Peyer's patch (tissue), 4 donors: ENCODE results near the gene ARPC5. TPM values are rescaled to one million over a fixed set of nuclear protein-coding genes. Genes with fewer than 3 reads are reported as not detected.

Experiments
- DNase-seq, 3 donors: peaks; one replicate each; pipeline ENCODE4 v3.0.0-alpha.2; 2017 to 2019
- H3K27ac ChIP-seq, 4 donors: fragments of 200-600 bp; sonication (generic); one replicate each; pipeline ENCODE4 v1.5.1; 2016 to 2019
- H3K27me3 ChIP-seq, 2 donors: fragments of 200-600 bp; sonication (generic); one replicate each; pipeline ENCODE4 v1.5.1; 2019
- H3K36me3 ChIP-seq, 3 donors: fragments of 200-600 bp; sonication (generic); one replicate each; pipeline ENCODE4 v1.5.1; 2016 to 2019
- H3K4me1 ChIP-seq, 4 donors: fragments of 200-600 bp; sonication (generic); one replicate each; pipeline ENCODE4 v1.5.1; 2016 to 2019
- H3K4me3 ChIP-seq, 4 donors: fragments of 200-600 bp; sonication (generic); 1 replicate in 3 of 4; 2 replicates in 1 of 4; pipeline ENCODE4 v1.5.1; 2016 to 2019; ENCODE audit warnings: mild to moderate bottlenecking in 1 of 4
- H3K9me3 ChIP-seq, 4 donors: fragments of 200-600 bp; sonication (generic); one replicate each; pipeline ENCODE4 v1.5.1; 2016 to 2019; ENCODE audit warnings: mild to moderate bottlenecking in 1 of 4
- POLR2A ChIP-seq, 2 donors: fragments of 450-650 bp; IDR thresholded peaks; one replicate each; pipeline ENCODE4 v1.5.1; 2017; ENCODE audit warnings: antibody characterized with exemption in 2 of 2, mild to moderate bottlenecking in 2 of 2, moderate library complexity in 2 of 2
- total RNA-seq, 4 donors: library from RNA; depleted of rRNA; stranded (reverse); fragments of >200 nt; gene quantifications; one replicate each; pipeline ENCODE4 v1.1.0, GENCODE V29; 2016
- TF ChIP-seq, protein P1 (sequence below), 6 experiments: fragments of 450-650 bp in 4 of 6; fragments of 200-600 bp in 2 of 6; sonication (generic) in 1 of 6; IDR thresholded peaks; one replicate each; pipeline ENCODE4 v1.5.1; 2017 to 2019; ENCODE audit warnings: antibody characterized with exemption in 6 of 6, mild to moderate bottlenecking in 3 of 6, moderate library complexity in 1 of 6

ARPC5 gene
- total RNA-seq, 4 donors from 2014 or later, result 57.9 to 86.7 (median 67.9) TPM

GRCh38 chr1:183636334-183636682 is 725 bp upstream of the ARPC5 start:
- no peaks in the 10 kb centered on the region for H3K27me3 ChIP-seq
- H3K36me3 ChIP-seq, result peaks cover 0 to 3% (median 0%) of the 10 kb centered on the region in 3 donors
- peaks cover 0 to 35% (median 0%) of the 10 kb centered on the region in 4 donors for H3K4me1 ChIP-seq
- DNase-seq, result peak in 1 of 3 donors; percentile 79
- H3K4me3 ChIP-seq, result peak overlapping the region; percentile 76 to 96 (median 85)
- H3K27ac ChIP-seq, result peak overlapping the region; percentile 87 to 98 (median 93)
- TF ChIP-seq, protein P1, sequence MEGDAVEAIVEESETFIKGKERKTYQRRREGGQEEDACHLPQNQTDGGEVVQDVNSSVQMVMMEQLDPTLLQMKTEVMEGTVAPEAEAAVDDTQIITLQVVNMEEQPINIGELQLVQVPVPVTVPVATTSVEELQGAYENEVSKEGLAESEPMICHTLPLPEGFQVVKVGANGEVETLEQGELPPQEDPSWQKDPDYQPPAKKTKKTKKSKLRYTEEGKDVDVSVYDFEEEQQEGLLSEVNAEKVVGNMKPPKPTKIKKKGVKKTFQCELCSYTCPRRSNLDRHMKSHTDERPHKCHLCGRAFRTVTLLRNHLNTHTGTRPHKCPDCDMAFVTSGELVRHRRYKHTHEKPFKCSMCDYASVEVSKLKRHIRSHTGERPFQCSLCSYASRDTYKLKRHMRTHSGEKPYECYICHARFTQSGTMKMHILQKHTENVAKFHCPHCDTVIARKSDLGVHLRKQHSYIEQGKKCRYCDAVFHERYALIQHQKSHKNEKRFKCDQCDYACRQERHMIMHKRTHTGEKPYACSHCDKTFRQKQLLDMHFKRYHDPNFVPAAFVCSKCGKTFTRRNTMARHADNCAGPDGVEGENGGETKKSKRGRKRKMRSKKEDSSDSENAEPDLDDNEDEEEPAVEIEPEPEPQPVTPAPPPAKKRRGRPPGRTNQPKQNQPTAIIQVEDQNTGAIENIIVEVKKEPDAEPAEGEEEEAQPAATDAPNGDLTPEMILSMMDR (IDR thresholded peaks at IDR 0.05), result peak in 1 of 6 experiments; percentile 4
- TF ChIP-seq POLR2A (IDR thresholded peaks at IDR 0.05), result peak in 1 of 2 donors; percentile 11
- H3K9me3 ChIP-seq, result no peaks in the 10 kb centered on the region

DNA sequence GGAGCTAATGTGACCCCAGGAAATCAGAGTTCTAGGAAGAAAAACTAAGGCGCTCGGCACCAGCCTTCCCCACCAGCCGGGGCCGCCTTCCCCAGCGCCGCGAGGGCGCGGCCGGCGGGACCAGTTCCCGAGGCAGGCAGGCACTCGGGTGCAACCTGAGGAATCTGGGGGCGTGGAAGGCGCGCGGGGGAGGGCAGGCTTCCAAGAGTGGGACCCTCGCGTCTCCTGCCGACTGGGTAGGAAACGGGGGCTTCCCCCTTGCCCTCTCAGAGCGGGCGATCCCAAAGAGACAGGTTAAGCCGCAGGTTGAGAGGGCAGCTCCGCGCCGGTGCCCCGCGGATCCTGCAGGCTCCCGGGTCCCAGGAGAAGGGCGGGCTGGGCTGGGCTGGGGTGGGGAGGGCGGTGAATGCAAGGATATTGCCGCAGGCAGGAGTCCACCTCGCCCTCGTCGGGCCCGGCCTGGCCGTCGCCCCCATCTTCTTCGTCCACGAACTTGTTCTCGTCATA is 431 bp downstream of the ARPC5 start:
- peak overlapping the region; percentile 76 to 96 (median 85) for H3K4me3 ChIP-seq
- DNase-seq, result peak; percentile 28 to 75 (median 63)
- TF ChIP-seq, protein P1 (IDR thresholded peaks at IDR 0.05), result no peak
- no peak for TF ChIP-seq POLR2A (IDR thresholded peaks at IDR 0.05)
- H3K9me3 ChIP-seq, result no peaks in the 10 kb centered on the region
- peak overlapping the region; percentile 87 to 98 (median 93) for H3K27ac ChIP-seq
- peaks cover 0 to 44% (median 0%) of the 10 kb centered on the region in 4 donors for H3K4me1 ChIP-seq
- H3K36me3 ChIP-seq, result peaks cover 0 to 13% (median 0%) of the 10 kb centered on the region in 3 donors
- no peaks in the 10 kb centered on the region for H3K27me3 ChIP-seq

GRCh38 chr1:183634429-183635065 is 1.0 kb downstream of the ARPC5 start:
- no peak for TF ChIP-seq POLR2A (IDR thresholded peaks at IDR 0.05)
- TF ChIP-seq, protein P1 (IDR thresholded peaks at IDR 0.05), result no peak
- peak overlapping the region; percentile 76 to 96 (median 85) for H3K4me3 ChIP-seq
- no peak for DNase-seq
- H3K36me3 ChIP-seq, result peaks cover 0 to 19% (median 0%) of the 10 kb centered on the region in 3 donors
- peaks cover 0 to 44% (median 0%) of the 10 kb centered on the region in 4 donors for H3K4me1 ChIP-seq
- no peaks in the 10 kb centered on the region for H3K9me3 ChIP-seq
- peak overlapping the region; percentile 87 to 98 (median 93) for H3K27ac ChIP-seq
- H3K27me3 ChIP-seq, result no peaks in the 10 kb centered on the region

DNA sequence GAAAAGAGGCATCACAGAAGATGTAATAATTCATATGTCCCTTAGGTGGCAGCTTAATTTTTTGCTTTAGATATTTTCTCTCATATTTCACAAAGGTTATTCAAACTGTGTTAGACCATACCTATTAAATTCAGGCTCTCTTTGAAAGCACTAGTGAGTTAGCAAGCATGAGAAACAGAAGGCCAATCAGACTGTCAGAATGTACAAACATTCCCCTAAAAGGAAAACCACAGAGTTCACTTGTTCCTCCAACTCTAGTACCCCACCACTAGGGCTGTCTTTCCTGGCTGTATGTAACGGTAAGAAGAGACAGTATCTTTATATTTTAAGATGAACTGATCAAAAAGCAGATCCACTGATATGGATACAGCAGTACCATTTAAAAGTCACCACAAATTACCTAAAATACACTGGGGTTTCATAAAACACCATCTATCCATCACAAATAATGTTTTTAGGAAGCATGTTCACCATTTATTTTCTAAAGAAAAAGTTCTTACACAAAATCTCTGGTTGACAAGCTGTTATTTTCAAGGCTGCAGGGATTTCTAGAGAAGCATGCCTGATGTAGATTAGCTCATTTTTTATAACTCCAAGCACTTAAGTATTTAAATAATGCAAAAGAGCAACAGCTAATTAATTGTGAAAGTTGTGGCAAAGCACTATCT is 1.8 kb downstream of the ARPC5 start:
- peak overlapping the region in 3 of 4 donors; percentile 33 to 98 (median 87) for H3K27ac ChIP-seq
- TF ChIP-seq, protein P1 (IDR thresholded peaks at IDR 0.05), result peak in 5 of 6 experiments; percentile 31 to 75 (median 66)
- no peak for TF ChIP-seq POLR2A (IDR thresholded peaks at IDR 0.05)
- peaks cover 0 to 44% (median 0%) of the 10 kb centered on the region in 4 donors for H3K4me1 ChIP-seq
- DNase-seq, result peak in 1 of 3 donors; percentile 43
- H3K9me3 ChIP-seq, result no peaks in the 10 kb centered on the region
- no peaks in the 10 kb centered on the region for H3K27me3 ChIP-seq
- peaks cover 0 to 26% (median 0%) of the 10 kb centered on the region in 3 donors for H3K36me3 ChIP-seq
- H3K4me3 ChIP-seq, result peak overlapping the region; percentile 76 to 96 (median 85)

DNA sequence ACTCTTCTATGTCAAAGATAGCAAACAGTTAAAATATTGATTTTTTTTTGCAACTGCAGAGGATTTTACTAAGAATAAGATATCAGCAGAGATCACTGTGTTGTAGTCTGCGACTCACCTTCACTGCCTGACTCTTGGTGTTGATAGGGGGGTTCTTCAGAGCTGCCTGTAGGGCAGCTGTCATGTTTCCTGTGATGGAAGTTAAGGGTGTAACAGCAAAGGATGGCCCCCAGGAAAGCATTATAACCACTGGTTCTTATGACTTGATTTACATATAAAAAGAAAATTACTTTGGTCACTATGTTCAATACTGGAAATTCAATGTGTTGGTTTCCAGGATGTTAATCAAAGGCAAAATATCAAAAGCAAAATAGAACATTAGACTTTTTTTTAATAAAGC is 2.6 kb downstream of the ARPC5 start:
- Histone ChIP-seq H3K4me3 (peak overlapping the region in 3 of 4 donors; percentile 76 to 96 (median 82)), H3K27ac (peak overlapping the region in 1 of 4 donors; percentile 98), H3K27me3 (no peaks in the 10 kb centered on the region), H3K4me1 (peaks cover 0 to 44% (median 0%) of the 10 kb centered on the region in 4 donors), H3K36me3 (peaks cover 0 to 32% (median 0%) of the 10 kb centered on the region in 3 donors), H3K9me3 (no peaks in the 10 kb centered on the region)
- TF ChIP-seq, protein P1 (IDR thresholded peaks at IDR 0.05), result no peak
- TF ChIP-seq POLR2A (IDR thresholded peaks at IDR 0.05), result no peak
- no peak for DNase-seq
